BE2C (cell line): ENCODE measurements around the gene SAXO1.

ENCODE experiments used
- DNase-seq: peaks from one replicate; pipeline ENCODE4 v3.0.0-alpha.2; 2020
- H3K27me3 ChIP-seq: fragments of 250-450 bp; sonication (Bioruptor Pico); 2 replicates; pipeline ENCODE4 v1.5.1; 2020; ENCODE audit warnings: mild to moderate bottlenecking
- H3K36me3 ChIP-seq: fragments of 250-450 bp; sonication (Bioruptor Pico); 2 replicates; pipeline ENCODE4 v1.5.1; 2020; ENCODE audit warnings: mild to moderate bottlenecking
- H3K4me1 ChIP-seq: fragments of 250-450 bp; sonication (Bioruptor Pico); 2 replicates; pipeline ENCODE4 v1.5.1; 2020
- H3K4me3 ChIP-seq: 2 replicates; pipeline ENCODE4 v1.5.1; 2011; ENCODE audit warnings: low read depth, low read length
- H3K9me3 ChIP-seq: fragments of 250-450 bp; sonication (Bioruptor Pico); 2 replicates; pipeline ENCODE4 v1.5.1; 2020
- TF ChIP-seq, protein P1 (sequence below): IDR thresholded peaks from 2 replicates; pipeline ENCODE4 v1.5.1; 2012; ENCODE audit warnings: mild to moderate bottlenecking, low read depth, low read length

SAXO1 gene

GRCh38 chr9:19049917-19050636, 17.1 kb upstream of the SAXO1 start:
- Histone ChIP-seq H3K4me3 (peak overlapping the region; percentile 96), H3K36me3 (no peaks in the 10 kb centered on the region; the same call in 1 of the 2 replicates), H3K27me3 (no peaks in the 10 kb centered on the region), H3K9me3 (no peaks in the 10 kb centered on the region), H3K4me1 (no peaks in the 10 kb centered on the region)
- TF ChIP-seq, protein P1, sequence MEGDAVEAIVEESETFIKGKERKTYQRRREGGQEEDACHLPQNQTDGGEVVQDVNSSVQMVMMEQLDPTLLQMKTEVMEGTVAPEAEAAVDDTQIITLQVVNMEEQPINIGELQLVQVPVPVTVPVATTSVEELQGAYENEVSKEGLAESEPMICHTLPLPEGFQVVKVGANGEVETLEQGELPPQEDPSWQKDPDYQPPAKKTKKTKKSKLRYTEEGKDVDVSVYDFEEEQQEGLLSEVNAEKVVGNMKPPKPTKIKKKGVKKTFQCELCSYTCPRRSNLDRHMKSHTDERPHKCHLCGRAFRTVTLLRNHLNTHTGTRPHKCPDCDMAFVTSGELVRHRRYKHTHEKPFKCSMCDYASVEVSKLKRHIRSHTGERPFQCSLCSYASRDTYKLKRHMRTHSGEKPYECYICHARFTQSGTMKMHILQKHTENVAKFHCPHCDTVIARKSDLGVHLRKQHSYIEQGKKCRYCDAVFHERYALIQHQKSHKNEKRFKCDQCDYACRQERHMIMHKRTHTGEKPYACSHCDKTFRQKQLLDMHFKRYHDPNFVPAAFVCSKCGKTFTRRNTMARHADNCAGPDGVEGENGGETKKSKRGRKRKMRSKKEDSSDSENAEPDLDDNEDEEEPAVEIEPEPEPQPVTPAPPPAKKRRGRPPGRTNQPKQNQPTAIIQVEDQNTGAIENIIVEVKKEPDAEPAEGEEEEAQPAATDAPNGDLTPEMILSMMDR = no peak
- no peak for DNase-seq

GRCh38 chr9:19048966-19049916, 16.2 kb upstream of the SAXO1 start, which contains the start of gene RRAGA:
TSS of gene RRAGA (plus strand) at chr9:19049427. CDS start at chr9:19049660, 233 bp downstream.
- peak; percentile 95 for DNase-seq
- H3K4me3 ChIP-seq = peak within 1 kb of the TSS; percentile 96
- H3K27me3 ChIP-seq = no peaks in the 10 kb centered on the region
- TF ChIP-seq, protein P1 = peak; percentile 81
- H3K9me3 ChIP-seq = no peaks in the 10 kb centered on the region
- H3K36me3 ChIP-seq = no peaks in the 10 kb centered on the region; the same call in 1 of the 2 replicates
- no peaks in the 10 kb centered on the region for H3K4me1 ChIP-seq

DNA sequence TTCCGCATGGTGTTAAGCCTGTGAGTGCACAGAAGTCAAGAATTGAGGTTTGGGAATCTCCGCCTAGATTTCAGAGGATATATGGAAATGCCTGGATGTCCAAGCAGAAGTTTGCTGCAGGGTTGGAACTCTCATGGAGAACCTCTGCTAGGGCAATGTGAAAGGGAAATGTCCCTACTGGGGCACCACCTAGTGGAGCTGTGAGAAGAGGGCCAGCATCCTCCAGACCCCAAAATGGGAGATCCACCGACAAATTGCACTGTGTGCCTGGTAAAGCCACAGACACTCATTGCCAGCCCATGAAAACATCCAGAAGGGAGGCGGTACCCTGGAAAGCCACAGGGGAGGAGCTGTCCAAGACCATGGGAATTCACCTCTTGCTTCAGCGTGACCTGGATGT, 3.6 kb upstream of the SAXO1 start:
- TF ChIP-seq, protein P1 = peak; percentile 28
- no peak overlapping the region for H3K4me3 ChIP-seq
- no peak for DNase-seq
- no peaks in the 10 kb centered on the region; the same call in 1 of the 2 replicates for H3K27me3 ChIP-seq
- no peaks in the 10 kb centered on the region for H3K36me3 ChIP-seq
- H3K9me3 ChIP-seq = no peaks in the 10 kb centered on the region
- H3K4me1 ChIP-seq = no peaks in the 10 kb centered on the region

DNA sequence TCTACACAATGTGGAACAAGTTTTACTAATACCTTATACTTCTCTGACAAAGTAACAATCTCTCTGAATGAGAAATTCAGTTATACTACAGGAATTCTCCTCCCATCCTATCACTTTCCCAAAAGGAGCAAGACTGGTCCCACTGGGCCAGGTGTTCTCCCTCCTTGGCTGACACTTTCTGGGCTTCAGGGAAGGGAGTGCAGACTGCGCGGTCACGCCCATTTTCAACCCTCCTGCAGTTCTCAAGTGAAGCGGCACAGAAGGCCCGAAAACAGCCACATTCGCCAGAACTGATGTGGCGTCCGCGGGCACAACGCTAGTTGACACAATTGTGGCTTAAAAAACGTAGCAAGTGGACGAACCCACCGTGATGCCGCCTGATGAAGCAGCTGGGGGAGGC, 603 bp downstream of the SAXO1 start:
- no peaks in the 10 kb centered on the region; the same call in 1 of the 2 replicates for H3K27me3 ChIP-seq
- no peaks in the 10 kb centered on the region for H3K9me3 ChIP-seq
- no peaks in the 10 kb centered on the region for H3K36me3 ChIP-seq
- TF ChIP-seq, protein P1 = no peak
- no peak overlapping the region for H3K4me3 ChIP-seq
- no peaks in the 10 kb centered on the region for H3K4me1 ChIP-seq
- DNase-seq = no peak

DNA sequence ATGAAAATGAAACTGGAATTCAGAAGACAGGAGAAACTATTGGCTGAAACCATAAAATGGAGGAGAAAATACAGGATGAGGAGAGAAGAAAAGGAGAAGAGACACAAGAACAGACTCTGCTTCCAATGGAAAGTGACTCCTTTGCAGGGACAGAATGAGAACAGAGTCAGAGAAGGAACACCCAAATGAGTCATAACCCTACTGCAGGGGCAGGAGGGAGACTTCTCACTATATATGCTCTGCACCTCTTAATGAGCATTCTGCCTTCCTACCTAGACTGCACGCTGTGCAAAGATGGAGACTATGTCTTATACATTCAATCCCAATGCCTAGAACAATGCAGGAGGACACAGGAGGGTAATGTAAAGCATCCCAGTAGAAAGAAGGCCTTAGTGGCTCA, 2.1 kb downstream of the SAXO1 start:
- no peak overlapping the region for H3K4me3 ChIP-seq
- no peaks in the 10 kb centered on the region for H3K9me3 ChIP-seq
- H3K27me3 ChIP-seq = no peaks in the 10 kb centered on the region; the same call in 1 of the 2 replicates
- H3K4me1 ChIP-seq = no peaks in the 10 kb centered on the region
- TF ChIP-seq, protein P1 = no peak
- no peaks in the 10 kb centered on the region for H3K36me3 ChIP-seq
- DNase-seq = no peak
